ENCODE results near the gene INO80E.
"Not testable (repeated sequence)": the region's sequence is repeated elsewhere in the genome, so short reads cannot be mapped to it uniquely, and the experiment has no call there.

INO80E gene

GRCh38 chr16:30027588-30028437, 31.8 kb downstream of the INO80E start:
- in situ Hi-C loops (cut with HindIII; ENCODE audit: low sequenced_read_pairs): no loop called here

DNA sequence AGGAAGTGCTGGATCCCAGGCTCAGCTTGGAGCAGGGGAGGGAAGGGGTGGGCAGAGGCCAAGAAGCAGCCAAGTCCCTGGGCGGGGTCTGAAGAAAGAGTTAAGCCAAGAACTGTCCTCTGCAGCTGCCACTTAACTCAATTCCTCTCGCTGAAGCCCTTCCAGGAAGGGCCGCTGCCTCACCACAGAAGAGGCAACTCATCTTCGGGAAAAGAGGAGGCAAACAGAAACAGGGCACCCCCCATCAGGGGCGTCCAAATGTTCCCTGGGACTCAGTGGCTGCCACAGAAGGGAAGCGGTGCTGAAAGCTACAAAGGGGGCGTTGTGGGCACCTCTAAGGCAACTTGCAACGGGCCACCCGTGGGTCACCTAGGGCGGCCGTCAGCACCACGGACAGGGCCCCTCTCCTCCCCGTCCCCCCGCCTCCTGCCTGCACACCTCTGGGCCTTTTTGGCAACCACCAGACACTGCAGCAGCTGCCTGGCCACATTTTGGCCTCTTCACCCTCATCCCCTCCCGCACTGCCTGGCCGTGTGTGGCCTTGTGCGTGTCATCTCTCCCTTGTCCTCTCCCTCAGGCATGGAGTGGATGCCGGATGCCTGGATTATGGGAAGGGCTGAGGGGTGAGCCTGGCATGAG, 32.5 kb downstream of the INO80E start:
- in situ Hi-C loops (cut with HindIII; ENCODE audit: low sequenced_read_pairs): no loop called here

DNA sequence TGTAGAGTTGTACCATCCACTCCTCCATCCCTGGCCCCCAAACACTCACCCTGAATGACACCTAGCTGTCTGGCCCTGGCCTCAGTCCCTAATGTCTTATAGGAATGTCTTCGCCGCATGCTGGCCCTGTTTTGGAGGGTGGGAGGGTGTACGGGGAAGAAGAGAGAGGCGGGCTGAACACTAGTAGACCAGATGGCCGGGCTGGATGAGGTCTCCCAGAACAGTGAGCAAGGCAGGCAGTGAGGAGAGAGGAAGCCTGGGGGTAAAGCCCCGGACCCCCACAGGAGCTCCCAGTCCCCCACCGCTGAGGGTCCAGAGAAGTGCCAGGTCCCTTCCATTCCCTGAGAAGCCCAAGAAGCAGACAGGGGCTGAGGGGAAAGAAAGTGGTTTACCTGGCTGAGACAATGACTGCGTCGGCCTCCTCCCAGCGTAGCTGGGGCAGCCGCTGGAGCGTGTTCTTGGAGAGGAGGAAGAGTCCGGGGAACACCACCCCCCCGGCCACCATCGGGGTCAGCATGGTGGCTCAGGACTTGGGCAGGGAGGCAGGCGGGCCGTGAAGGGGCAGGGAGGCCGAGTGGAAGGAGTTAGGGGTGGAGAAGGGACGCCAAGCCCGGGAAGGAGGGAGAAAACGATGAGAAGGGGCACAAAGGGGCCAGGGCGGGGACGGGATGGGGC, 34.1 kb downstream of the INO80E start:
- in situ Hi-C loops (cut with HindIII; ENCODE audit: low sequenced_read_pairs): no loop called here

GRCh38 chr16:30030841-30031413, 34.9 kb downstream of the INO80E start, which contains the start of gene TLCD3B:
Gene TLCD3B, minus strand, starts transcription at chr16:30031271. Its CDS starts 744 bp downstream, at chr16:30030527.
- in situ Hi-C loops (cut with HindIII; ENCODE audit: low sequenced_read_pairs): no loop called here

DNA sequence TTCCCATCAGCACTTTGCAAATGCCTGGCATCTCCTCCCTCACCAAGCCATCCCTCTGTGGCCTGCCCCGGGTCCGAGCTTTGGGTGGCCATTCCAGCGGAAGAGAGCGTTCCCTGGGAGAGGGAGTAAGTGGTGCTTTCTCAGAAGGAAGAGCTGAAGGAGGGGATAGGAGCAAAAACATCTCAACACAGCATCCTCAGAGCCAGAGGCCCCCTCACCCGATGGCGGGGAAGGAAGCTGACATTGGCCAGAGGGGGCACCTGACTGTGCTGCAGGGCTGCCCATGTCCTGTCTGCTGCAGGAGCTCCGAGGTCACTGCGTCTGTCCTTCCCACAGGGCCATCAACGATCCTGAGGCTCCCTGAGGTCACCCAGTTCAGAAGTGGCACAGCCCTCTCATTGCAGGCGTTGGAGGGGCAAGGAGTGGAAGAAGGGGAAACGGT, 35.5 kb downstream of the INO80E start:
- in situ Hi-C loops (cut with HindIII; ENCODE audit: low sequenced_read_pairs): no loop called here

DNA sequence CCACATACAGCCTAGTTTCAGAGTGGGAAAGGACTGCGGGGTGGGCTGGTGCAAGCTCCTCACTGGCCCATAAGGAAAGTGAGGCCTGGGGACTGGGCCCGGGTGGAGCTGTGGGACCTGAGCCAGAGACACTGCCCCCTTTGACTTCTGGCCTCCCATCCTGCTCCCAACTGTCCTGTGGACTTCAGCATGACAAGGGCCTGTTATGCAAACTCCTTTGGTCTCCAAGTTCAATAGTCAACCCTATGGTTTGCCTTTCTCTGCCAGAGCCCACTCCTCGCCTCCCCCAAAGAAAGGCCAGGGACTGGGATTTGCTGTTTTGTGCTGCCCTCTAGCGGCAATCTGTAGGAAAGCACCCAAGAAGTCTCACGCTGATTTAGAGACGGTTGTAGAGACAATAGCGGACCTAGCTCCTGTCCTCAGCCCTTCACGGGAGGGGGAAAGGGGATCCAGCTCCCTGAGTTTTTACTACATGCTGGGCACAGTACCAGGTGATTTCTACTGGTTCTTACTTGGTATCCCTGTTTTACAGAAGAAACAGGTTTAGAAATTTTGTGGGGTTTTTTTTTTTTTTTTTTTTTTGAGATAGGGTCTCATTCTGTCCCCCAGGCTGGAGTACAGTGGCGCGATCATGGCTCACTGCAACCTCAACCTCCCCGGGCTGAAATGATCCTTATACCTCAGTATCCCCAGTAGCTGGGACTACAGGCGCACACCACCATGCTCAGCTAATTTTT, 36.2 kb downstream of the INO80E start:
- in situ Hi-C loops (cut with HindIII; ENCODE audit: low sequenced_read_pairs): no loop called here

GRCh38 chr16:30033270-30033669, 37.2 kb downstream of the INO80E start:
- in situ Hi-C loops (cut with HindIII; ENCODE audit: low sequenced_read_pairs): no loop called here

GRCh38 chr16:30040221-30040620, 44.2 kb downstream of the INO80E start:
- in situ Hi-C loops (cut with HindIII; ENCODE audit: low sequenced_read_pairs): no loop called here

- in situ Hi-C loops (cut with HindIII; ENCODE audit: low sequenced_read_pairs): not testable (repeated sequence)
These were observed 44.6 kb downstream of the INO80E start for GRCh38 chr16:30040690-30041089.

DNA sequence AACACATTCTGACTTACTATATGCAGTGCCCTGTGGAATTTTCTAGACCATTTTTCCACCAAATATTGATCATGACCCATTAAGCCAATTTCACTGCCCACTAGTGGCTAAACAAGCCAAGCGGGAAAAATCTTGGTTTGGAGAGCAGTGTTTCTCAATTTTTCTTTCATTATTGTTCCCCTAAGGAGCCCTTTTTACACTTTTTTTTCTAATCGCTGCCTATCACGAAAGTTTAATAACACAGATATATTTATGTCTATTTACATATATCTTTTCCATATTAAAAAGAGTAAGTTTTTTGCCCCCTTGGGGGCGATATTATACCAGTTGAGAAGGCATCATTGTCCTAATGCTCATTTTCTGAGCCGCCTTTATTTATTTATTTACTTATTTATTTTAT, 45.8 kb downstream of the INO80E start:
- in situ Hi-C loops (cut with HindIII; ENCODE audit: low sequenced_read_pairs): no loop called here

- in situ Hi-C loops (cut with HindIII; ENCODE audit: low sequenced_read_pairs): no loop called here
These were observed 50.1 kb downstream of the INO80E start for GRCh38 chr16:30046178-30046577.

DNA sequence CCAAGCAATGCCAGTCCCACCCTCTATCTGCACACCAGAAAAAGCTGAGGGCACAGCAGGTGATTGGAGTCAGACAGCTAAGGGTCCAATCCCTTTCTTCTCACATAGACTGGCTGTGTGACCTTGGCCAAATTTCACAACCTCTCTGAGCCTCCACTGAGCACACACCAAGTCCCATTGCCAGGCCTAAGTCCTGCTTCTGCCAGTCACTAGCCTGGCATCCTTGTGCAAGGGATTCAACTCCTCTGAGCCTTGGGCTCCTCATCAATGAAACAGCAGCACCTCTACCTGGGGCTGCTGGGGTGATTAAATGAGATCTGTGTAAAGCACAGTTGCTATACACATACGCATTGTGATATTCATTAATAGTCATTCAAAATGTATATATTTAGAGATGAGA, 50.5 kb downstream of the INO80E start:
- in situ Hi-C loops (cut with HindIII; ENCODE audit: low sequenced_read_pairs): no loop called here

GRCh38 chr16:30049871-30050270, 53.8 kb downstream of the INO80E start:
- in situ Hi-C loops (cut with HindIII; ENCODE audit: low sequenced_read_pairs): loop anchor here (5.0 kb wide), 1 partner anchor 58 kb away; no protein-coding TSS in a partner anchor

- in situ Hi-C loops (cut with HindIII; ENCODE audit: low sequenced_read_pairs): loop anchor here (5.0 kb wide), 1 partner anchor 59 kb away; no protein-coding TSS in a partner anchor
These were observed 55.5 kb downstream of the INO80E start for GRCh38 chr16:30051518-30051917.

DNA sequence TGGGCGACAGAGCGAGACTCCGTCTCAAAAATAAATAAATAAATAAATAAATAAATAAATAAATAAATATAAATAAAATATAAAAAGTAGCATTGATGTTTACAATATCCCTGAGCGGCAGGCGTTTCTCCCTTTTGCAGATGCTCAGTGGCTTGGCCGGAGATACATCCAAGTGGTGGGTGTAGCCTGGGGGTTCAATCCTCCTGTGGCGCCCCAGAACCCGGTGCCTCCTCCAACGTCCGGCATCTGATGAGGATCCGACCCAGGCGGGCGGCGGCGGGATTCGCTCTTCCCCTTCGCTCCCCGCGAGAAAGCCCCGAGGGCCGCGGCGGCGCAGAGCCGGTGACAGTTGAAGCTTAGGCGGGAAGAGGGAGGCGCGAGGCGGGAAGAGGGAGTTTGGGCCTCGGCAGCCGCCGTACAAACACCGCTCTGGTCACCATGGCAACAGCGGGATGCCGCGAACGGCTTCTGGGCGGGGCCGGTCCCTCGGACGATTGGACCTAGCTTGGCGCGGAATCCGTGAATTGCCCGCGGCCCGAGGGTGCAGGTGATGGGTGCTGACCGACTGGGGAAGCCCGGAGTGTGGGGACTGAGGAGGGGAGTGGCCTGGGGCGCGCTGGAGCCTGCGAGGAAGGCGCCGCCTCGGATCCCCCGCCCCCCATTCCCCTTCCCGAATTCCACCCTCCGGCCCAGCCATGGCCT, 56.8 kb downstream of the INO80E start:
- in situ Hi-C loops (cut with HindIII; ENCODE audit: low sequenced_read_pairs): loop anchor here (5.0 kb wide), 1 partner anchor 61 kb away; no protein-coding TSS in a partner anchor

DNA sequence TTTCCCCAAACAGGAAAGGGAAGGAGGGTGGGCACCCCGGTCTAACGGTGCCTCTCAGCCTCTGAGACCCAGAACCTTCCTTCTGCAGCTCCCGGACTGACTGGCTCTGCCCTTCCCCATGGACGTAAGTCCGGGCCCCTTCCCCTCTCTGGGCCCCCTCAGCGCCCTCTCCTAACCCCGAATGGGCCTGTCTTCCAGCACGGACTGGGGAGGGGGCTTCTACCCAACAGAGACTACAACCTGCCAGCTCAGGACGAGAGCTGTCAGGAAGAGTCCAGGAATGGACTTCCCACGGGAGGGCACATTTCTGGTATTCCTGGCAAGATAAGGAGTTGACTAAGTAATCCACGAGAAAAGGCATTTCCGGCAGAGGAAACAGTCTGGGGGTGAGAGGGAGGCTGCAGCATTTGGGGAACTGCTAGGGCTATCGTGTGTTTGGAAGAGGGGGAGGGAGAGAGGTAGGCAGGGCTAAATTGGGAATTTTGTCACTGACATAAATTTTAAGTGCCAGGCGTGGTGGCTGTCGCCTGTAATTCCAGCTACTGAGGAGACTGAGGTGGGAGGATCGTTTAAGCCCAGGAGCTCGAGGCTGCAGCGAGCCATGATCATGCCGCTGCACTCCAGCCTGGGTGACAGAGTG, 57.5 kb downstream of the INO80E start:
- in situ Hi-C loops (cut with HindIII; ENCODE audit: low sequenced_read_pairs): loop anchor here (5.0 kb wide), 1 partner anchor 61 kb away; no protein-coding TSS in a partner anchor

DNA sequence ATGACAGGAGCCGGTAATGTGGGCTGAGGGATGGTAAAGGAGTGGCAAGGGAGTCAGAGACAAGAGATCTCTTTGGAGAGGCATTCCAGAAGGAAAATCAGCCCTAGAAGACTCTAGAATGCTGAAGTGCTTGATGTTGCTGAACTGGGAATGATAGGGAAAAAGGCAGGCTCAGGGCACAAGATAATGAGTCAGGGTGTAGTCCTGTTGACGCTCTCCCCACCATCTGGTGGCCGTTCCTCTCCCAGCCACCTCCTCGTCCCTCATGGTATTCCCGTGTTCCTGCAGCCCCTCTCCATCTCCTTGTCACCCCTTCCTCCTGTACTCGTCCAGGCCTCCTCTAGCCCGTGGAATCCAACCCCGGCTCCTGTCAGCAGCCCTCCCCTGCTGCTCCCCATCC, 58.4 kb downstream of the INO80E start:
- in situ Hi-C loops (cut with HindIII; ENCODE audit: low sequenced_read_pairs): loop anchor here (5.0 kb wide), 1 partner anchor 62 kb away; no protein-coding TSS in a partner anchor

DNA sequence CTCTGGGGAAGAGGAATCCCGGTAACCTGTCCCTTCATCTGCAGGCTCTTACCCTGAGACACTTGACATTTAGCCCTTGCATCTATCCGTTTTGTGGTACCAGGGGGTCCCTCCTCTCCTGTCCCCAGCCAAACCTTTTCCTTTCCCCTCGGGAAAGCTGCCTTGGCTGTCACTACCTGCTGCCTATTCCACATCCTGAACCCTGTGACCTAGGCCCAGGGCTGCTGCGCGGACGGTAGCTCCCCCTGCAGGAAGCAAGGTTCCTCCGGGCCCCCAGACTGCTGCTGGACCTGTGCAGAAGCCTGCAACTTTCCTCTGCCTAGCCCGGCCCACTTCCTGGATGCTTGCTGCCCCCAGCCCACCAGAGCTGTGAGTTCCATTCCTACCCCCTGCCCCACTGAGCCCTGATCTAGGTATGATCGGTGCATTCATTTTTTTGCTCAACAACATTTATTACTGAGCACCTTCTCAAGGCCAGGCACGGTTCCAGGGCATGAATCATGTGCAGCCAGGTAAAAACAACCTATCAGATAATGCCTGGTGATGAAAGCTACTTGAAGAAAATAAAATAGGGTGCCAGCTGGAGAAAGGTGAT, 59.0 kb downstream of the INO80E start:
- in situ Hi-C loops (cut with HindIII; ENCODE audit: low sequenced_read_pairs): loop anchor here (5.0 kb wide), 1 partner anchor 63 kb away; no protein-coding TSS in a partner anchor
